Effector CD4-positive, alpha-beta T cell (primary cell): Measurements from ENCODE around the gene ZBTB47.

Experiments used
- DNase-seq: peaks from one replicate; pipeline ENCODE4 v3.0.0-alpha.2; 2020

Gene ZBTB47

GRCh38 chr3:42653303-42653559 is 266 bp upstream of the ZBTB47 start:
- DNase-seq = no peak

- DNase-seq = no peak
Observed at GRCh38 chr3:42654331-42655201, 1.1 kb downstream of the ZBTB47 start.

- DNase-seq = no peak
Observed at GRCh38 chr3:42655331-42655888, 1.9 kb downstream of the ZBTB47 start.

GRCh38 chr3:42655980-42656679 is 2.6 kb downstream of the ZBTB47 start:
- no peak for DNase-seq

GRCh38 chr3:42656680-42657610 is 3.4 kb downstream of the ZBTB47 start:
- DNase-seq = no peak

- no peak for DNase-seq
Observed at GRCh38 chr3:42657675-42658074, 4.2 kb downstream of the ZBTB47 start.

GRCh38 chr3:42658091-42658770 is 4.7 kb downstream of the ZBTB47 start:
- DNase-seq = no peak

GRCh38 chr3:42658771-42659390 is 5.4 kb downstream of the ZBTB47 start:
- DNase-seq = no peak

- DNase-seq = no peak
Observed at GRCh38 chr3:42659451-42660130, 6.1 kb downstream of the ZBTB47 start.

- no peak for DNase-seq
Observed at GRCh38 chr3:42660131-42660715, 6.7 kb downstream of the ZBTB47 start.

GRCh38 chr3:42660898-42661297 is 7.4 kb downstream of the ZBTB47 start:
- DNase-seq = no peak

- DNase-seq = no peak
Observed at GRCh38 chr3:42661593-42662022, 8.1 kb downstream of the ZBTB47 start.

- DNase-seq = no peak
Observed at GRCh38 chr3:42662037-42662812, 8.7 kb downstream of the ZBTB47 start.

- no peak for DNase-seq
Observed at GRCh38 chr3:42662813-42663535, 9.5 kb downstream of the ZBTB47 start.

- no peak for DNase-seq
Observed at GRCh38 chr3:42663581-42664437, 10.3 kb downstream of the ZBTB47 start.

GRCh38 chr3:42664438-42664803 is 10.9 kb downstream of the ZBTB47 start:
- DNase-seq = no peak

- DNase-seq = no peak
Observed at GRCh38 chr3:42665050-42665878, 11.8 kb downstream of the ZBTB47 start.
